SK-N-SH treated with all-trans-retinoic acid at 6 μM for 48 hours (cell line): Measurements from ENCODE around the gene CNIH1.

Source experiments
- BACH2 ChIP-seq: fragments of 250-450 bp; sonication (Bioruptor Pico); IDR thresholded peaks from 2 replicates; pipeline ENCODE4 v1.9.0; 2021; ENCODE audit warnings: mild to moderate bottlenecking, borderline replicate concordance
- ESRRG ChIP-seq: fragments of 250-450 bp; sonication (Bioruptor Pico); IDR thresholded peaks from 2 replicates; pipeline ENCODE4 v1.6.1; 2021; ENCODE audit warnings: mild to moderate bottlenecking
- ZNF565 ChIP-seq: fragments of 450-650 bp; formaldehyde crosslinking; conservative IDR thresholded peaks from 2 replicates; pipeline ENCODE4 v1.5.0; 2020; ENCODE audit warnings: low read depth, mild to moderate bottlenecking, moderate library complexity
- TF ChIP-seq, protein P1 (sequence below): fragments of 250-450 bp; sonication (Bioruptor Pico); IDR thresholded peaks from 2 replicates; pipeline ENCODE4 v1.8.0; 2020; ENCODE audit warnings: mild to moderate bottlenecking, moderate library complexity, borderline replicate concordance

DNA sequence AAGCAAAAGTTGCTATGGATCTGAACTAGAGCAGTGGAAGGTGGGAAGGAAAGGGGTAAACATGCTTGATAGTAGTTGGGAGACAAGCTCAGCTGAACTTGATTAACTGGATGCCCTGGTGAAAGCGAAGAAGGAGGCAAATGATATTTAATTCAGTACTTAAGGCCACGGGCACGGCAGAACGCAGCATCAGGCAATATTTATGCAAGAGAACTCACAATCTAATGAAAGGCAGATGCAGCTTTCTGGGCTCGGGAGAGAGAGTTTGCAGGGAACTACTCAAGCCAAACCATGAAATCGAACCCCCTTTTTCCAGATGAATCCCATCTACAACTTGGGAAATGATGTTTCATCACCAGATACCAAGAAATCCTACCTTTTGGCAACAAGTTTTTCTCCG lies 3.5 kb upstream of the CNIH1 start:
- TF ChIP-seq, protein P1, sequence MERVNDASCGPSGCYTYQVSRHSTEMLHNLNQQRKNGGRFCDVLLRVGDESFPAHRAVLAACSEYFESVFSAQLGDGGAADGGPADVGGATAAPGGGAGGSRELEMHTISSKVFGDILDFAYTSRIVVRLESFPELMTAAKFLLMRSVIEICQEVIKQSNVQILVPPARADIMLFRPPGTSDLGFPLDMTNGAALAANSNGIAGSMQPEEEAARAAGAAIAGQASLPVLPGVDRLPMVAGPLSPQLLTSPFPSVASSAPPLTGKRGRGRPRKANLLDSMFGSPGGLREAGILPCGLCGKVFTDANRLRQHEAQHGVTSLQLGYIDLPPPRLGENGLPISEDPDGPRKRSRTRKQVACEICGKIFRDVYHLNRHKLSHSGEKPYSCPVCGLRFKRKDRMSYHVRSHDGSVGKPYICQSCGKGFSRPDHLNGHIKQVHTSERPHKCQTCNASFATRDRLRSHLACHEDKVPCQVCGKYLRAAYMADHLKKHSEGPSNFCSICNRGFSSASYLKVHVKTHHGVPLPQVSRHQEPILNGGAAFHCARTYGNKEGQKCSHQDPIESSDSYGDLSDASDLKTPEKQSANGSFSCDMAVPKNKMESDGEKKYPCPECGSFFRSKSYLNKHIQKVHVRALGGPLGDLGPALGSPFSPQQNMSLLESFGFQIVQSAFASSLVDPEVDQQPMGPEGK (CRISPR knock-in tag) = no peak
- TF ChIP-seq ZNF565 (CRISPR knock-in tag) (no peak), ESRRG (CRISPR knock-in tag) (no peak), BACH2 (CRISPR knock-in tag) (no peak)
